Measurements from ENCODE around the gene EVPLL.
"Not testable (repeated sequence)": the region's sequence is repeated elsewhere in the genome, so short reads cannot be mapped to it uniquely, and the experiment has no call there.

The EVPLL gene

GRCh38 chr17:18408906-18409305 is 31.3 kb downstream of the EVPLL start:
- H3K27ac ChIP-seq, result not testable (repeated sequence)

GRCh38 chr17:18409321-18409720 is 31.7 kb downstream of the EVPLL start:
- H3K27ac ChIP-seq, result not testable (repeated sequence)

DNA sequence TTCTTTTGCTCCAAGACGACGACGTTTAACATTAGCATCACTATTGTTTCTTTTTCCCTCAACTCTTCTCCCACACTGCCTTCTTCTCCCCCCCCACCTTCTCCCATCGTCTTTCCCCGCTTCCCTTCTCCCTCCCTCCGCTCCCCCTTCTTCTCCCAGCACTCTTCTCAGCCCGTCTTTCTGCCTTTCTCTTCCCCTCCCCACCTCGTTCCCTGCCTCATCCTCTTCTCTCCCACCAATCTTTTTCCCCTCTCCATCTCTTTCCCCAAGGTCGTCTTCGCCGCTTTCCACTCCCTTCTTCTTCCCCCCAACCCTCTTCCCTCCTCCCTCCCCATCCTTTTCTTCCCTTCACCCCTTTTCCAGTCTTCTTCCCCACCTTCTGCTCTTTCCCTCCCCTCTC is 33.2 kb downstream of the EVPLL start:
- H3K27ac ChIP-seq, result peak overlapping the region; percentile 80

DNA sequence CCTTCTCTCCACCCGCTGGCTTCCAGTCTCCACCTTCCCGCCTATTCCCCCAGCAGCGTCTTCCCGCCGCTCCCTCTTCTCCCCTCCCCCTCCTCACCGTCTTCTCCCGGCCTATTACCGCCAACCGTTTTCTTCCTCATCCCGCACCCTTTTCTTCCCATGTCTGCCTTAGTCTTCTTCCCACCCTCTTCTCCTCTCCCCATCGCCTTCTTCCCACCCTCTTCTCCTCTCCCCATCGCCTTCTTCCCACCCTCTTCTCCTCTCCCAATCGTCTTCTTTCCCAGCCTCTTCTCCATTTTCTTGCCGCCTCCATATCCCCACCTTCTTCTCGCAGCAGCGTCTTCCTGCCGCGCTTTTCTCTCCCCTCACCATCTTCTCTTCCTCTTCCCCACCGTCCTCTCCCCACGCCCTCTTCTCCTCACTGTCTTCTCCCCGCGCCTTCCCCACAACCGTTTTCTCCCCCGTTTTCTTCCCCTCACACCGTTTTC is 33.8 kb downstream of the EVPLL start:
- peak overlapping the region; percentile 80 for H3K27ac ChIP-seq

GRCh38 chr17:18412001-18412538 is 34.5 kb downstream of the EVPLL start:
- H3K27ac ChIP-seq, result peak overlapping the region; percentile 80; the same call in 1 of the 2 replicates

DNA sequence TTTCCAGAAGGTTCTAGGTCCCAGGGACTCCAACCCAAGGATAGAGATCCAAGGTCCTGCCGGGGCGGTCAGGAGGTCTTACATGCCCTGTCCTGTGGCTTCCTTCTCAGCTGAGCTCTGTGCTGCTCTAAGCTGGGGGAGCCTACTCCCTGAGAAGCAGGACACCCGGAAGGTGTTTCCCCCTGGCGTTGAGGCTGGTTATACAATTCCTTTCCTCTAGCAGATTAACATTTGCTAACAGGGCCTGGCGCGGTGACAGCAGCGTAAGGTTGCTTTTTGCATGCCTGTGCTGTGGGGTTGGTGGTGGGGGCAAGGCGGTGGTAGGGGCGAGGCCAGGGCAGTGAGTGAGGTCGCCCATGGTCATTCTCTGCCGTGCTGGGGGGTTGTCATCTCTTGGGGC is 43.9 kb downstream of the EVPLL start:
- H3K27ac ChIP-seq, result not testable (repeated sequence)

DNA sequence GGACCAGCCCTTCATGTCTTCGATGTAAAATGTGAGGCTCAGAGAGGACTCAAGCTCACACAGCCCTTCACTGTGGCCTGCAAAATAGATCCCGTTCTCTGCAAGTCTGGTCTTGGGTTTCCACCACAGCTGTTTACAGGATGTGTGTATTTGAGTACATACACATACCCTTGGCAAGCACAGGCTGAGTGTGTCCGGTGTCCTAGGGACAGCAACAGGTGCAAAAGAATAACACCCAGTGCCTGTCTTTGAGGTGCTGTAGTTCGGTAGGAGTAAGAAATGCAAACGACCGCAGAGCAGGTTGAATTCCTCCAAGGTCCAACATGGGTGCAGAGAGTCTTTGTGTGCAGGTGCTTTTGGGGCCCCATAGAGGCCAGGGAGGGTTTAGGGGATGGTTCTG is 44.9 kb downstream of the EVPLL start:
- H3K27ac ChIP-seq, result not testable (repeated sequence)

- H3K27ac ChIP-seq, result not testable (repeated sequence)
Measured at GRCh38 chr17:18423015-18423414, 45.4 kb downstream of the EVPLL start.

DNA sequence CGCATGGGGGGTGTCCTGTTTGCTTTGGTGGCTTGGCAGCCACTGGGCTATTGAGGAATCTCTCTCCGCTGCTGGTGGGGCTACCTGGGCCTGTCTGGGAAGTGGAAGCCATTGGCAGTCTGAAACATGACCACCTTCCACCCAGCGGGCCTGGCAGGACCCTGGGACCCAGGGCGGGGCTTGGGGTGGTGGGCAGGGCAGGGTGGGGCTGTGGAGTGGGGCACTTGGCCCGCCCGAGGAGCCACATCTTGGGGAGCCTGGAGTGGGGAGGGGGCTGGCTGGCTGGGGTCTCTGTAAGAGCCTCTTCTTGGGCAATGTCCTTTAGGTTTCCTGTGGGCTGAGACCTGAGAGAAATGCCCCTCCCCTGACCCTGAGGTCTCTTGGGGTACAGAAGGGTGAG is 48.0 kb downstream of the EVPLL start:
- not testable (repeated sequence) for H3K27ac ChIP-seq

- not testable (repeated sequence) for H3K27ac ChIP-seq
Measured at GRCh38 chr17:18426639-18427038, 49.1 kb downstream of the EVPLL start.

- not testable (repeated sequence) for H3K27ac ChIP-seq
Measured at GRCh38 chr17:18432206-18432605, 54.6 kb downstream of the EVPLL start.
